OCI-LY3 (cell line): ENCODE results near the gene UBA3.

Source experiments
- EZH2phosphoT487 ChIP-seq: fragments of 200-600 bp; shearing (Covaris generic); IDR thresholded peaks from 2 replicates; pipeline ENCODE4 v1.6.1; 2018; ENCODE audit warnings: antibody characterized with exemption, mixed run types, low read depth
- TF ChIP-seq, protein P1 (sequence below): fragments of 200-600, 300-600 bp; sonication (generic); IDR thresholded peaks from 2 replicates; pipeline ENCODE4 v1.5.1; 2014; ENCODE audit warnings: antibody characterized with exemption, low read length, low read depth

DNA sequence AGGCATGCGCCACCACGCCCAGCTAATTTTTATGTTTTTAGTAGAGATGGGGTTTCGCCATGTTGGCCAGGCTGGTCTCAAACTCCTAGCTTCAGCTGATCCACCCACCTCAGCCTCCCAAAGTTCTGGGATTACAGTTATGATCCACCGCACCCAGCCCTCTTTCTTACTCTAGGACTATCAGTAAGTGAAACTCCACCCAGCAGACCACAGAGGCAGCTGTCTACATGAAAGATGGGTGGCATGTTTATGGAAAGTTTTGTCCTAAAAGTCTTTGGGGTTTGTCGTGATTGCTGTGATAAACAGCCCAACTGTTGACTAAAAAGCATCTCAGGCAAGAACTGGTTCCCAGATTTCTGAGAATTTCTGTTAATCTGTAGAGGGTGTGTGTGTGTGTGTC, 15.5 kb upstream of the UBA3 start:
- TF ChIP-seq, protein P1, sequence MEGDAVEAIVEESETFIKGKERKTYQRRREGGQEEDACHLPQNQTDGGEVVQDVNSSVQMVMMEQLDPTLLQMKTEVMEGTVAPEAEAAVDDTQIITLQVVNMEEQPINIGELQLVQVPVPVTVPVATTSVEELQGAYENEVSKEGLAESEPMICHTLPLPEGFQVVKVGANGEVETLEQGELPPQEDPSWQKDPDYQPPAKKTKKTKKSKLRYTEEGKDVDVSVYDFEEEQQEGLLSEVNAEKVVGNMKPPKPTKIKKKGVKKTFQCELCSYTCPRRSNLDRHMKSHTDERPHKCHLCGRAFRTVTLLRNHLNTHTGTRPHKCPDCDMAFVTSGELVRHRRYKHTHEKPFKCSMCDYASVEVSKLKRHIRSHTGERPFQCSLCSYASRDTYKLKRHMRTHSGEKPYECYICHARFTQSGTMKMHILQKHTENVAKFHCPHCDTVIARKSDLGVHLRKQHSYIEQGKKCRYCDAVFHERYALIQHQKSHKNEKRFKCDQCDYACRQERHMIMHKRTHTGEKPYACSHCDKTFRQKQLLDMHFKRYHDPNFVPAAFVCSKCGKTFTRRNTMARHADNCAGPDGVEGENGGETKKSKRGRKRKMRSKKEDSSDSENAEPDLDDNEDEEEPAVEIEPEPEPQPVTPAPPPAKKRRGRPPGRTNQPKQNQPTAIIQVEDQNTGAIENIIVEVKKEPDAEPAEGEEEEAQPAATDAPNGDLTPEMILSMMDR: no peak
- TF ChIP-seq EZH2phosphoT487: no peak
